Peyer's patch (tissue), 4 donors: ENCODE measurements around the gene MACROD2.

Experiments used
- POLR2A ChIP-seq, 2 donors: fragments of 450-650 bp; IDR thresholded peaks; one replicate each; pipeline ENCODE4 v1.5.1; 2017; ENCODE audit warnings: antibody characterized with exemption in 2 of 2, mild to moderate bottlenecking in 2 of 2, moderate library complexity in 2 of 2
- TF ChIP-seq, protein P1 (sequence below), 6 experiments: fragments of 450-650 bp in 4 of 6; fragments of 200-600 bp in 2 of 6; sonication (generic) in 1 of 6; IDR thresholded peaks; one replicate each; pipeline ENCODE4 v1.5.1; 2017 to 2019; ENCODE audit warnings: antibody characterized with exemption in 6 of 6, mild to moderate bottlenecking in 3 of 6, moderate library complexity in 1 of 6

DNA sequence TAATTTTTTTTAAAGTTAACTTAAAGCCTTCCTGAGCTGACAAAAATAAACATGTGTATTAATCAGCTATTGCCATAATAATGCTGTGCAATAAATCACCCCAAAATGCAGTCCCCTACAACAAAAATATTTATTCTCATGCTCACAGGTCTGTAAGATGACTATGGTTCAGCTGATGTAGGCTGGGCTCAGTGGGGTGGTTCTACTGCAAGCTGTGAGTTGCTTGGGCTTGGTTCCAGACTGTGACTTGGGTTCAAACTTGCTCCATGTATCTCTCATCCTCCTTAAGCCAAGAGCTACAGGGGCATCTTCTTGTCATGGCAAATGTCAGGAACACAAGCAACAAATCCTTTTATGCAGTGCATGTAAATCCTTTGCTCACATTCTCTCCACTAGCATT, 1933.6 kb downstream of the MACROD2 start:
- TF ChIP-seq, protein P1, sequence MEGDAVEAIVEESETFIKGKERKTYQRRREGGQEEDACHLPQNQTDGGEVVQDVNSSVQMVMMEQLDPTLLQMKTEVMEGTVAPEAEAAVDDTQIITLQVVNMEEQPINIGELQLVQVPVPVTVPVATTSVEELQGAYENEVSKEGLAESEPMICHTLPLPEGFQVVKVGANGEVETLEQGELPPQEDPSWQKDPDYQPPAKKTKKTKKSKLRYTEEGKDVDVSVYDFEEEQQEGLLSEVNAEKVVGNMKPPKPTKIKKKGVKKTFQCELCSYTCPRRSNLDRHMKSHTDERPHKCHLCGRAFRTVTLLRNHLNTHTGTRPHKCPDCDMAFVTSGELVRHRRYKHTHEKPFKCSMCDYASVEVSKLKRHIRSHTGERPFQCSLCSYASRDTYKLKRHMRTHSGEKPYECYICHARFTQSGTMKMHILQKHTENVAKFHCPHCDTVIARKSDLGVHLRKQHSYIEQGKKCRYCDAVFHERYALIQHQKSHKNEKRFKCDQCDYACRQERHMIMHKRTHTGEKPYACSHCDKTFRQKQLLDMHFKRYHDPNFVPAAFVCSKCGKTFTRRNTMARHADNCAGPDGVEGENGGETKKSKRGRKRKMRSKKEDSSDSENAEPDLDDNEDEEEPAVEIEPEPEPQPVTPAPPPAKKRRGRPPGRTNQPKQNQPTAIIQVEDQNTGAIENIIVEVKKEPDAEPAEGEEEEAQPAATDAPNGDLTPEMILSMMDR (IDR thresholded peaks at IDR 0.05), result no peak
- TF ChIP-seq POLR2A (IDR thresholded peaks at IDR 0.05), result no peak
